Measurements from ENCODE around the gene GTF2A1L. TPM values are rescaled to one million over a fixed set of nuclear protein-coding genes. Genes with fewer than 3 reads are reported as not detected.
"Not testable (repeated sequence)": the region's sequence is repeated elsewhere in the genome, so short reads cannot be mapped to it uniquely, and the experiment has no call there.

GTF2A1L gene
- polyA plus RNA-seq, 1 donor from 2014 or later: 0.51 TPM

GRCh38 chr2:48620604-48621003 is 2.9 kb downstream of the GTF2A1L start:
- H3K79me2 ChIP-seq (replicated peaks; ENCODE audit: insufficient read depth, low read length): no peaks in the 10 kb centered on the region
- no peak overlapping the region for H3K4me3 ChIP-seq (ENCODE audit: low read length)
- no peaks in the 10 kb centered on the region for H3F3A ChIP-seq (ENCODE audit: insufficient read depth, low read length, poor library complexity, severe bottlenecking)
- H3K27me3 ChIP-seq (ENCODE audit: insufficient read depth, low read depth, low read length): no peaks in the 10 kb centered on the region
- TF ChIP-seq REST (IDR thresholded peaks at IDR 0.05; ENCODE audit: borderline replicate concordance) (no peak), POLR2AphosphoS5 (IDR thresholded peaks at IDR 0.05) (no peak), RAD21 (conservative IDR thresholded peaks at IDR 0.05) (no peak), EP300 (conservative IDR thresholded peaks at IDR 0.05; ENCODE audit: poor library complexity, severe bottlenecking) (no peak), TAF1 (IDR thresholded peaks at IDR 0.05; ENCODE audit: low read depth) (no peak), SMC3 (conservative IDR thresholded peaks at IDR 0.05; ENCODE audit: poor library complexity) (no peak), CTCF (IDR thresholded peaks at IDR 0.05; ENCODE audit: poor library complexity, severe bottlenecking) (no peak), EZH2 (IDR thresholded peaks at IDR 0.05; ENCODE audit: borderline replicate concordance, insufficient read depth, low read length, poor library complexity, severe bottlenecking) (no peak), MXI1 (conservative IDR thresholded peaks at IDR 0.05; ENCODE audit: poor library complexity, severe bottlenecking) (no peak)
- no peaks in the 10 kb centered on the region for H4K20me1 ChIP-seq (ENCODE audit: insufficient read depth)
- H3K9ac ChIP-seq (ENCODE audit: low read length): no peak overlapping the region
- H3K4me2 ChIP-seq (ENCODE audit: low read length): no peak overlapping the region
- H3K27ac ChIP-seq (ENCODE audit: low read length): no peak overlapping the region
- no peaks in the 10 kb centered on the region for H3K9me2 ChIP-seq (ENCODE audit: insufficient read depth, low read length)
- H3K9me3 ChIP-seq (ENCODE audit: low read length): no peaks in the 10 kb centered on the region
- no peak overlapping the region for H2AFZ ChIP-seq (ENCODE audit: low read depth, low read length)
- H3K36me3 ChIP-seq (ENCODE audit: insufficient read depth, low read length): no peaks in the 10 kb centered on the region

- not testable (repeated sequence) for H3K27me3 ChIP-seq (ENCODE audit: insufficient read depth, low read depth, low read length); H3K4me2 ChIP-seq (ENCODE audit: low read length); H3K36me3 ChIP-seq (ENCODE audit: insufficient read depth, low read length); H3K9me3 ChIP-seq (ENCODE audit: low read length); H3K9me2 ChIP-seq (ENCODE audit: insufficient read depth, low read length); H3K4me3 ChIP-seq (ENCODE audit: low read length); H3K79me2 ChIP-seq (replicated peaks; ENCODE audit: insufficient read depth, low read length); H4K20me1 ChIP-seq (ENCODE audit: insufficient read depth); H3K27ac ChIP-seq (ENCODE audit: low read length); H2AFZ ChIP-seq (ENCODE audit: low read depth, low read length); H3K9ac ChIP-seq (ENCODE audit: low read length); H3F3A ChIP-seq (ENCODE audit: insufficient read depth, low read length, poor library complexity, severe bottlenecking)
Observed at GRCh38 chr2:48622691-48623090, 5.0 kb downstream of the GTF2A1L start.

- Histone ChIP-seq H3K9ac (ENCODE audit: low read length) (no peak overlapping the region), H3K27me3 (ENCODE audit: insufficient read depth, low read depth, low read length) (no peaks in the 10 kb centered on the region), H3K36me3 (ENCODE audit: insufficient read depth, low read length) (no peaks in the 10 kb centered on the region), H3K9me2 (ENCODE audit: insufficient read depth, low read length) (no peaks in the 10 kb centered on the region), H4K20me1 (ENCODE audit: insufficient read depth) (no peaks in the 10 kb centered on the region), H2AFZ (ENCODE audit: low read depth, low read length) (no peak overlapping the region), H3K27ac (ENCODE audit: low read length) (no peak overlapping the region), H3K9me3 (ENCODE audit: low read length) (no peaks in the 10 kb centered on the region), H3F3A (ENCODE audit: insufficient read depth, low read length, poor library complexity, severe bottlenecking) (no peaks in the 10 kb centered on the region), H3K4me2 (ENCODE audit: low read length) (no peak overlapping the region), H3K79me2 (replicated peaks; ENCODE audit: insufficient read depth, low read length) (no peaks in the 10 kb centered on the region), H3K4me3 (ENCODE audit: low read length) (no peak overlapping the region)
- TF ChIP-seq EP300 (conservative IDR thresholded peaks at IDR 0.05; ENCODE audit: poor library complexity, severe bottlenecking) (no peak), SMC3 (conservative IDR thresholded peaks at IDR 0.05; ENCODE audit: poor library complexity) (no peak), TAF1 (IDR thresholded peaks at IDR 0.05; ENCODE audit: low read depth) (no peak), REST (IDR thresholded peaks at IDR 0.05; ENCODE audit: borderline replicate concordance) (no peak), MXI1 (conservative IDR thresholded peaks at IDR 0.05; ENCODE audit: poor library complexity, severe bottlenecking) (no peak), CTCF (IDR thresholded peaks at IDR 0.05; ENCODE audit: poor library complexity, severe bottlenecking) (no peak), RAD21 (conservative IDR thresholded peaks at IDR 0.05) (no peak), POLR2AphosphoS5 (IDR thresholded peaks at IDR 0.05) (no peak), EZH2 (IDR thresholded peaks at IDR 0.05; ENCODE audit: borderline replicate concordance, insufficient read depth, low read length, poor library complexity, severe bottlenecking) (no peak)
Observed at GRCh38 chr2:48624696-48625095, 7.0 kb downstream of the GTF2A1L start.
